Osteoblast (primary cell): ENCODE measurements around the gene HBS1L. TPM values are rescaled to one million over a fixed set of nuclear protein-coding genes. Genes with fewer than 3 reads are reported as not detected.

Experiments used
- DNase-seq: peaks from one replicate; pipeline ENCODE4 v3.0.0; 2011; ENCODE audit warnings: low spot score, mixed read lengths; ENCODE audit not compliant: insufficient read length; ENCODE audit errors: missing footprints
- H2AFZ ChIP-seq: 2 replicates; pipeline ENCODE4 v1.6.0; 2011; ENCODE audit warnings: mild to moderate bottlenecking, low read length
- H3K27ac ChIP-seq: 2 replicates; pipeline ENCODE4 v1.5.1; 2011; ENCODE audit warnings: mild to moderate bottlenecking, low read depth, low read length, moderate library complexity
- H3K27me3 ChIP-seq: 2 replicates; pipeline ENCODE4 v1.6.0; 2012; ENCODE audit warnings: mild to moderate bottlenecking, control low read depth, inconsistent platforms, low read length, moderate library complexity; ENCODE audit not compliant: insufficient read depth
- H3K36me3 ChIP-seq: 2 replicates; pipeline ENCODE4 v1.5.1; 2011; ENCODE audit warnings: mild to moderate bottlenecking, low read length, control low read depth, moderate library complexity; ENCODE audit not compliant: insufficient read depth
- H3K4me1 ChIP-seq: 2 replicates; pipeline ENCODE4 v1.5.1; 2011; ENCODE audit warnings: mild to moderate bottlenecking, low read length, control low read depth, moderate library complexity; ENCODE audit not compliant: insufficient read depth
- H3K4me2 ChIP-seq: 2 replicates; pipeline ENCODE4 v1.6.0; 2011; ENCODE audit warnings: mild to moderate bottlenecking, low read length; ENCODE audit not compliant: insufficient read depth
- H3K4me3 ChIP-seq: fragments of 200-600 bp; sonication (generic); 3 replicates; pipeline ENCODE4 v1.5.1; 2012; ENCODE audit warnings: mild to moderate bottlenecking, low read length, inconsistent platforms; ENCODE audit not compliant: insufficient read depth
- H3K79me2 ChIP-seq: 2 replicates; pipeline ENCODE4 v1.6.0; 2012; ENCODE audit warnings: mild to moderate bottlenecking, low read length, control low read depth, inconsistent platforms; ENCODE audit not compliant: insufficient read depth
- H3K9me3 ChIP-seq: 2 replicates; pipeline ENCODE4 v1.5.1; 2011; ENCODE audit warnings: low read depth, low read length, control low read depth
- H4K20me1 ChIP-seq: 2 replicates; pipeline ENCODE4 v1.6.0; 2012; ENCODE audit warnings: mild to moderate bottlenecking, low read length, control low read depth; ENCODE audit not compliant: insufficient read depth
- CTCF ChIP-seq: IDR thresholded peaks from 2 replicates; pipeline ENCODE4 v1.5.1; 2011; ENCODE audit warnings: mild to moderate bottlenecking, low read depth, low read length, moderate library complexity; ENCODE audit errors: extremely low read depth
- total RNA-seq: library from RNA; depleted of rRNA; stranded (reverse); fragments of >200 nt; gene quantifications from 2 replicates; pipeline ENCODE4 v1.2.3, GENCODE V29; 2012

The HBS1L gene
- total RNA-seq, 1 donor, result 94.8 TPM

GRCh38 chr6:135036731-135037420 lies 17.7 kb downstream of the HBS1L start:
- no peak for TF ChIP-seq CTCF
- H3K27me3 ChIP-seq, result no peaks in the 10 kb centered on the region
- H3K27ac ChIP-seq, result no peak overlapping the region
- no peak overlapping the region for H3K4me3 ChIP-seq
- peaks cover 17% of the 10 kb centered on the region for H3K79me2 ChIP-seq
- H3K9me3 ChIP-seq, result no peaks in the 10 kb centered on the region
- peaks cover 11% of the 10 kb centered on the region for H3K36me3 ChIP-seq
- no peak for DNase-seq
- H3K4me2 ChIP-seq, result no peak overlapping the region
- peaks cover 4% of the 10 kb centered on the region for H4K20me1 ChIP-seq
- peaks cover 5% of the 10 kb centered on the region for H3K4me1 ChIP-seq
- H2AFZ ChIP-seq, result no peak overlapping the region

GRCh38 chr6:135033238-135033637 lies 21.4 kb downstream of the HBS1L start:
- peaks cover 11% of the 10 kb centered on the region for H3K36me3 ChIP-seq
- no peak for DNase-seq
- no peak overlapping the region for H3K4me2 ChIP-seq
- no peak for TF ChIP-seq CTCF
- peaks cover 16% of the 10 kb centered on the region for H3K79me2 ChIP-seq
- no peaks in the 10 kb centered on the region for H3K27me3 ChIP-seq
- no peaks in the 10 kb centered on the region for H4K20me1 ChIP-seq
- H3K9me3 ChIP-seq, result no peaks in the 10 kb centered on the region
- H2AFZ ChIP-seq, result no peak overlapping the region
- H3K4me1 ChIP-seq, result peaks cover 5% of the 10 kb centered on the region
- no peak overlapping the region for H3K4me3 ChIP-seq
- H3K27ac ChIP-seq, result no peak overlapping the region

- no peak for DNase-seq
- peaks cover 5% of the 10 kb centered on the region for H3K4me1 ChIP-seq
- peaks cover 23% of the 10 kb centered on the region for H3K79me2 ChIP-seq
- H2AFZ ChIP-seq, result no peak overlapping the region
- H4K20me1 ChIP-seq, result no peaks in the 10 kb centered on the region
- no peaks in the 10 kb centered on the region for H3K27me3 ChIP-seq
- no peak overlapping the region for H3K27ac ChIP-seq
- H3K4me3 ChIP-seq, result no peak overlapping the region
- H3K9me3 ChIP-seq, result no peaks in the 10 kb centered on the region
- H3K36me3 ChIP-seq, result no peaks in the 10 kb centered on the region
- no peak overlapping the region for H3K4me2 ChIP-seq
- TF ChIP-seq CTCF, result no peak
Measured at GRCh38 chr6:135030532-135031178, 24.0 kb downstream of the HBS1L start.

- no peaks in the 10 kb centered on the region for H4K20me1 ChIP-seq
- peaks cover 29% of the 10 kb centered on the region for H3K79me2 ChIP-seq
Measured at GRCh38 chr6:135030056-135030473, 24.6 kb downstream of the HBS1L start.

More at GRCh38 chr6:135030056-135030473, 24.6 kb downstream of the HBS1L start:
- Histone ChIP-seq H3K36me3 (no peaks in the 10 kb centered on the region), H3K9me3 (no peaks in the 10 kb centered on the region), H3K4me1 (peaks cover 4% of the 10 kb centered on the region), H3K27me3 (no peaks in the 10 kb centered on the region), H2AFZ (no peak overlapping the region), H3K4me2 (no peak overlapping the region), H3K27ac (no peak overlapping the region), H3K4me3 (no peak overlapping the region)
- DNase-seq, result no peak
- no peak for TF ChIP-seq CTCF
